CD4-positive, alpha-beta T cell (primary cell): Measurements from ENCODE around the gene IGF2R. TPM values are rescaled to one million over a fixed set of nuclear protein-coding genes. Genes with fewer than 3 reads are reported as not detected.

ENCODE experiments used
- ATAC-seq: fragments of 200-7000 bp; cut with Tn5 transposase; one replicate; pipeline ENCODE4 v1.10.0; 2022; ENCODE audit warnings: mild to moderate bottlenecking; ENCODE audit not compliant: poor library complexity
- CTCF ChIA-PET: fragments of 350-600 bp; sonication (Branson Sonifier 250); formaldehyde crosslinking; loops from one replicate; lab custom pipeline; 2021; ENCODE audit warnings: antibody characterized with exemption, inconsistent platforms; lab: Charles Lee
- POLR2A ChIA-PET: fragments of 350-600 bp; sonication (Branson Sonifier 250); formaldehyde crosslinking; loops from one replicate; lab custom pipeline; 2021; ENCODE audit warnings: antibody characterized with exemption, inconsistent platforms; lab: Charles Lee
- DNase-seq, 14 experiments: peaks; one replicate each; pipeline ENCODE4 v3.0.0-alpha.2; 2013 to 2020; ENCODE audit warnings: mixed read lengths in 2 of 14
- H3K27ac ChIP-seq, 2 donors: one replicate each; pipeline versions ENCODE4 v1.5.1 to v1.7.0; 2013; ENCODE audit warnings: low read length in 2 of 2, low read depth in 1 of 2, mild to moderate bottlenecking in 1 of 2
- H3K27me3 ChIP-seq, 2 experiments: 1 replicate in 1 of 2; 2 replicates in 1 of 2; pipeline versions ENCODE4 v1.6.1 to v1.7.0; 2013; ENCODE audit warnings: low read length in 2 of 2, control low read depth in 1 of 2, mild to moderate bottlenecking in 1 of 2, moderate library complexity in 1 of 2; ENCODE audit not compliant: insufficient read depth in 2 of 2, control insufficient read depth in 1 of 2
- H3K36me3 ChIP-seq: one replicate; pipeline ENCODE4 v1.6.1; 2013; ENCODE audit warnings: low read length, control low read depth; ENCODE audit not compliant: insufficient read depth
- H3K4me1 ChIP-seq: one replicate; pipeline ENCODE4 v1.6.1; 2013; ENCODE audit warnings: low read length, control low read depth; ENCODE audit not compliant: insufficient read depth
- H3K4me3 ChIP-seq: one replicate; pipeline ENCODE4 v1.5.1; 2013; ENCODE audit warnings: mild to moderate bottlenecking, low read length, moderate library complexity
- H3K9me3 ChIP-seq, 2 experiments: 1 replicate in 1 of 2; 2 replicates in 1 of 2; pipeline versions ENCODE4 v1.6.1 to v1.7.0; 2013; ENCODE audit warnings: low read length in 2 of 2, mild to moderate bottlenecking in 2 of 2, control low read depth in 1 of 2, moderate library complexity in 1 of 2; ENCODE audit not compliant: control insufficient read depth in 1 of 2, insufficient read depth in 1 of 2
- H3K27ac Mint-ChIP-seq: one replicate; pipeline ENCODE4 v1.8.0; 2020; ENCODE audit warnings: mixed read lengths
- H3K27me3 Mint-ChIP-seq: one replicate; pipeline ENCODE4 v1.8.0; 2021; ENCODE audit warnings: mixed read lengths
- H3K36me3 Mint-ChIP-seq: one replicate; pipeline ENCODE4 v1.8.0; 2021; ENCODE audit warnings: low read depth, mixed read lengths
- H3K4me1 Mint-ChIP-seq: one replicate; pipeline ENCODE4 v1.8.0; 2021; ENCODE audit warnings: low read depth, mixed read lengths
- H3K4me3 Mint-ChIP-seq: one replicate; pipeline ENCODE4 v1.8.0; 2020; ENCODE audit warnings: mild to moderate bottlenecking, mixed read lengths
- H3K9me3 Mint-ChIP-seq: one replicate; pipeline ENCODE4 v1.8.0; 2020; ENCODE audit warnings: mixed read lengths
- intact Hi-C, 2 experiments: fragments of 100-400 bp; cut with DNase I in 1 of 2; cut with micrococcal nuclease in 1 of 2; formaldehyde crosslinking; loops; one replicate each; pipeline versions ENCODE4 v1.15.1 to v1.9.0; 2023 to 2025; cut with DNase I, micrococcal nuclease
- total RNA-seq, 174 experiments: library from RNA in 2 of 174; stranded (reverse) in 2 of 174; gene quantifications; one replicate each; pipeline ENCODE4 v1.2.3 and lab custom pipeline; 2021 to 2026
- TF ChIP-seq, protein P1 (sequence below): fragments of 200-600 bp; IDR thresholded peaks from one replicate; pipeline ENCODE4 v1.8.0; 2022; ENCODE audit warnings: antibody characterized with exemption, mild to moderate bottlenecking

IGF2R gene
- total RNA-seq, 2 experiments from 2014 or later = 43.8 to 46.7 TPM

- peak overlapping the region; percentile 91 for H3K27ac Mint-ChIP-seq
- Histone ChIP-seq H3K4me3 (peak overlapping the region; percentile 76), H3K36me3 (no peaks in the 10 kb centered on the region), H3K27ac (peak overlapping the region in 1 of 2 donors; percentile 36), H3K4me1 (peaks cover 50% of the 10 kb centered on the region), H3K9me3 (no peaks in the 10 kb centered on the region), H3K27me3 (no peaks in the 10 kb centered on the region)
- POLR2A ChIA-PET = interaction anchor here (1.3 to 3.8 kb wide), 6 partner anchors 9 to 243 kb away, joined by 3 to 20 read pairs (median 12); partner anchors contain the start of genes MRPL18, TCP1 and WTAP
- peak overlapping the region; percentile 98 for H3K4me3 Mint-ChIP-seq
- no peak for ATAC-seq
- H3K4me1 Mint-ChIP-seq = peaks cover 58% of the 10 kb centered on the region
- peaks cover 9% of the 10 kb centered on the region for H3K36me3 Mint-ChIP-seq
- no peaks in the 10 kb centered on the region for H3K27me3 Mint-ChIP-seq
- TF ChIP-seq, protein P1, sequence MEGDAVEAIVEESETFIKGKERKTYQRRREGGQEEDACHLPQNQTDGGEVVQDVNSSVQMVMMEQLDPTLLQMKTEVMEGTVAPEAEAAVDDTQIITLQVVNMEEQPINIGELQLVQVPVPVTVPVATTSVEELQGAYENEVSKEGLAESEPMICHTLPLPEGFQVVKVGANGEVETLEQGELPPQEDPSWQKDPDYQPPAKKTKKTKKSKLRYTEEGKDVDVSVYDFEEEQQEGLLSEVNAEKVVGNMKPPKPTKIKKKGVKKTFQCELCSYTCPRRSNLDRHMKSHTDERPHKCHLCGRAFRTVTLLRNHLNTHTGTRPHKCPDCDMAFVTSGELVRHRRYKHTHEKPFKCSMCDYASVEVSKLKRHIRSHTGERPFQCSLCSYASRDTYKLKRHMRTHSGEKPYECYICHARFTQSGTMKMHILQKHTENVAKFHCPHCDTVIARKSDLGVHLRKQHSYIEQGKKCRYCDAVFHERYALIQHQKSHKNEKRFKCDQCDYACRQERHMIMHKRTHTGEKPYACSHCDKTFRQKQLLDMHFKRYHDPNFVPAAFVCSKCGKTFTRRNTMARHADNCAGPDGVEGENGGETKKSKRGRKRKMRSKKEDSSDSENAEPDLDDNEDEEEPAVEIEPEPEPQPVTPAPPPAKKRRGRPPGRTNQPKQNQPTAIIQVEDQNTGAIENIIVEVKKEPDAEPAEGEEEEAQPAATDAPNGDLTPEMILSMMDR = no peak
- no peaks in the 10 kb centered on the region for H3K9me3 Mint-ChIP-seq
- CTCF ChIA-PET = no interaction called here
- intact Hi-C loops = loop anchor here (2.0 to 10.0 kb wide), 4 partner anchors 42 to 555 kb away; partner anchors contain the start of genes SOD2 (in 1 of the 2) and WTAP (in 1 of the 2)
- peak in 4 of 14 experiments; percentile 27 to 67 (median 57) for DNase-seq
Observed at GRCh38 chr6:159969921-159970320, 1.0 kb downstream of the IGF2R start.

DNA sequence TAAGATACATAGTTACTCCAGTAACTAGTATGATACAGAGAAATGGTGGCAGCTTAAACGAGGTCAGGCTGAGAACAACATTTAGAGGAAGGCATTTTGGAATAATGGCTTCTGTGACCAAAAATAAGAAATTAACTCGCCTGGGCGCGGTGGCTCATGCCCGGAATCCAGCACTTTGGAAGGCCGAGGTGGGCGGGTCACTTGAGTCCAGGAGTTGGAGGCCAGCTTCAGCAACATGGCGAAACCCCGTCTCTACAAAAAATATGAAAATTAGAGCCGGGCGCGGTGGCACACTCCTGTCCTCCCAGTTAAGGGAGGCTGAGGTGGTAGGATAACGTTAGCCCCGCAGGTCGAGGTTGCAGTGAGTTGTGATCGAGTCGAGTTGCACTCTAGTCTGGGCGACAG lies 1.8 kb downstream of the IGF2R start:
- DNase-seq = no peak
- ATAC-seq = no peak
- ChIA-PET POLR2A (interaction anchor here (2.5 kb wide), 1 partner anchor 10 kb away, joined by 13 read pairs; no protein-coding TSS in a partner anchor), CTCF (interaction anchor here (0.5 kb wide), 1 partner anchor 17 kb away, joined by 3 read pairs; no protein-coding TSS in a partner anchor)
- peak overlapping the region; percentile 76 for H3K4me3 ChIP-seq
- TF ChIP-seq, protein P1 = no peak
- no peaks in the 10 kb centered on the region for H3K36me3 ChIP-seq
- H3K4me1 Mint-ChIP-seq = peaks cover 65% of the 10 kb centered on the region
- peaks cover 9% of the 10 kb centered on the region for H3K36me3 Mint-ChIP-seq
- H3K4me1 ChIP-seq = peaks cover 55% of the 10 kb centered on the region
- H3K27me3 Mint-ChIP-seq = no peaks in the 10 kb centered on the region
- intact Hi-C loops = loop anchor here (2.0 to 5.0 kb wide), 2 partner anchors 42 to 278 kb away; partner anchors contain the start of gene SOD2 (in 1 of the 2)
- no peaks in the 10 kb centered on the region for H3K9me3 Mint-ChIP-seq
- no peaks in the 10 kb centered on the region for H3K9me3 ChIP-seq
- H3K27ac Mint-ChIP-seq = peak overlapping the region; percentile 91
- peak overlapping the region in 1 of 2 donors; percentile 36 for H3K27ac ChIP-seq
- no peaks in the 10 kb centered on the region for H3K27me3 ChIP-seq
- peak overlapping the region; percentile 98 for H3K4me3 Mint-ChIP-seq

DNA sequence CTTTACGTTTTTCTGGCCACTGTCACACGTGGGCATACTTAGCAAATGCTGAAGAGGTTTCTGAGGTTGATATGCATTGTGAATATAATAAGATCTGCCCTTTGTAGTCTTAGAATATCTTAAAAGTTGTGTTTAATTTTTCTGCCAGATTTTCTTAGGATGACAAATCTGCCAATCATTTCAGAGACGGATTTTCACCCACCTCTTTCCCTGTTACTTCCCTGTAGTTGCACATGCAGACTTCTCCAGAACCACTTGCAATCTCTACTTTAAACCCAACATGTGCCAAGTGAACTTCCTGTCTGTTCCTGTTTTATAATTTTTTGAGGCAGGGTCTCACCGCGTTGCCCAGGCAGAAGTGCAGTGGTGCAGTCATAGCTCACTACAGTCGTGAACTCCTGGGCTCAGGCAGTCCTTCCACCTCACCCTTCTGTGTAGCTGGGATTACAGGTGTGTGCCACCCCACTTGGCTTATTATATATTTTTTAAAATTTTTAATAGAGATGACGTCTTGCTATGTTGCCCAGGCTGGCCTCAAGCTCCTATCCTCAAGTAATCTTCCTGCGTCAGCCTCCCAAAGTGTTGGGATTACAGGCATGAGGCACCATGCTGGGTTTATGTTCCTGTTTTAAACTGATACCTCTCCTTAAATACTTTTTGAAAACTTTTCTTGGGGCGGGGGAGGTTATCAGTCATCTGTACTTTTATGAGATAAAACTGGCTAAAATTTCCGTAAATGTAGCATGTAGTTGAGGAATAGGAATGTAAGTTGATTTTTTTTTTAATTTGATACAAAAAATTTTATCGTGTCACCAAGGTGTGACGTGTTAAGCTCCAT lies 2.7 kb downstream of the IGF2R start:
- no peaks in the 10 kb centered on the region for H3K9me3 ChIP-seq
- H3K27ac ChIP-seq = no peak overlapping the region
- CTCF ChIA-PET = interaction anchor here (0.6 kb wide), 1 partner anchor 273 kb away, joined by 5 read pairs; no protein-coding TSS in a partner anchor
- no peak overlapping the region for H3K4me3 ChIP-seq
- H3K36me3 ChIP-seq = no peaks in the 10 kb centered on the region
- H3K4me1 ChIP-seq = peaks cover 55% of the 10 kb centered on the region
- intact Hi-C loops = loop anchor here (2.0 to 5.0 kb wide), 2 partner anchors 41 to 279 kb away; partner anchors contain the start of gene SOD2 (in 1 of the 2)
- Mint-ChIP-seq H3K4me3 (peak overlapping the region; percentile 98), H3K36me3 (peaks cover 9% of the 10 kb centered on the region), H3K27ac (peak overlapping the region; percentile 63), H3K27me3 (no peaks in the 10 kb centered on the region), H3K4me1 (peaks cover 71% of the 10 kb centered on the region), H3K9me3 (no peaks in the 10 kb centered on the region)
- no peak for DNase-seq
- no peak for ATAC-seq
- TF ChIP-seq, protein P1 = no peak
- POLR2A ChIA-PET = interaction anchor here (1.6 to 2.5 kb wide), 2 partner anchors 9 to 12 kb away, joined by 3 to 13 read pairs; no protein-coding TSS in a partner anchor
- no peaks in the 10 kb centered on the region for H3K27me3 ChIP-seq
